ENCODE measurements around the gene TAB3.

DNA sequence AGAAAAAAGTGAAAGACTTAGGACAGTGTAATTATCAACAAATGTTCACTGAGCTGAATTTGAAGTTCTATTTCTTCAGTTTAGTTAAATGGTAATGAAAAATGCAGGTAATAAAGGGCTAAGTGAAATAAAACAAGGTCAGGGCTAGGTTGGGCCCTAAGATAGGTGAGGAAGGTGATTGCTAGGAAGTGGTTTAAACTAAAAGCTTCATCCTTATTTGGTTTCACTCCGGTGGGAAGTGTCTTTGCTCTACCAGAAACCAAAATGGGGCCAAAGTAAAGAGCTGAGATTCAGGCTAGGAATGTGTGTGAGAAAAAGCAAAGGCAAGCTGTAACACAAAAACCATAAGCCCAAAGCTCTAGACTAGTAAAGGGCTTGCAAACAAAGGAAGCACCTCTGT, 31.0 kb downstream of the TAB3 start:
- TF ChIP-seq, protein P1, sequence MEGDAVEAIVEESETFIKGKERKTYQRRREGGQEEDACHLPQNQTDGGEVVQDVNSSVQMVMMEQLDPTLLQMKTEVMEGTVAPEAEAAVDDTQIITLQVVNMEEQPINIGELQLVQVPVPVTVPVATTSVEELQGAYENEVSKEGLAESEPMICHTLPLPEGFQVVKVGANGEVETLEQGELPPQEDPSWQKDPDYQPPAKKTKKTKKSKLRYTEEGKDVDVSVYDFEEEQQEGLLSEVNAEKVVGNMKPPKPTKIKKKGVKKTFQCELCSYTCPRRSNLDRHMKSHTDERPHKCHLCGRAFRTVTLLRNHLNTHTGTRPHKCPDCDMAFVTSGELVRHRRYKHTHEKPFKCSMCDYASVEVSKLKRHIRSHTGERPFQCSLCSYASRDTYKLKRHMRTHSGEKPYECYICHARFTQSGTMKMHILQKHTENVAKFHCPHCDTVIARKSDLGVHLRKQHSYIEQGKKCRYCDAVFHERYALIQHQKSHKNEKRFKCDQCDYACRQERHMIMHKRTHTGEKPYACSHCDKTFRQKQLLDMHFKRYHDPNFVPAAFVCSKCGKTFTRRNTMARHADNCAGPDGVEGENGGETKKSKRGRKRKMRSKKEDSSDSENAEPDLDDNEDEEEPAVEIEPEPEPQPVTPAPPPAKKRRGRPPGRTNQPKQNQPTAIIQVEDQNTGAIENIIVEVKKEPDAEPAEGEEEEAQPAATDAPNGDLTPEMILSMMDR (IDR thresholded peaks at IDR 0.05; ENCODE audit: insufficient read depth, low read length, poor library complexity, severe bottlenecking), result no peak
- no peak for TF ChIP-seq EZH2phosphoT487 (conservative IDR thresholded peaks at IDR 0.05; ENCODE audit: low read length)

All from SU-DHL-6 (cell line).